GM20000 (cell line): ENCODE data around the gene PKN1.

ENCODE experiments used
- DNase-seq: peaks from one replicate; pipeline ENCODE4 v3.0.0; 2012; ENCODE audit warnings: low spot score
- CTCF ChIP-seq: IDR thresholded peaks from 2 replicates; pipeline ENCODE4 v1.5.1; 2012; ENCODE audit warnings: mild to moderate bottlenecking, control low read depth; ENCODE audit errors: extremely low read depth, missing control alignments

Gene PKN1

GRCh38 chr19:14479309-14479974 lies 46.3 kb downstream of the PKN1 start:
- no peak for DNase-seq
- no peak for TF ChIP-seq CTCF

DNA sequence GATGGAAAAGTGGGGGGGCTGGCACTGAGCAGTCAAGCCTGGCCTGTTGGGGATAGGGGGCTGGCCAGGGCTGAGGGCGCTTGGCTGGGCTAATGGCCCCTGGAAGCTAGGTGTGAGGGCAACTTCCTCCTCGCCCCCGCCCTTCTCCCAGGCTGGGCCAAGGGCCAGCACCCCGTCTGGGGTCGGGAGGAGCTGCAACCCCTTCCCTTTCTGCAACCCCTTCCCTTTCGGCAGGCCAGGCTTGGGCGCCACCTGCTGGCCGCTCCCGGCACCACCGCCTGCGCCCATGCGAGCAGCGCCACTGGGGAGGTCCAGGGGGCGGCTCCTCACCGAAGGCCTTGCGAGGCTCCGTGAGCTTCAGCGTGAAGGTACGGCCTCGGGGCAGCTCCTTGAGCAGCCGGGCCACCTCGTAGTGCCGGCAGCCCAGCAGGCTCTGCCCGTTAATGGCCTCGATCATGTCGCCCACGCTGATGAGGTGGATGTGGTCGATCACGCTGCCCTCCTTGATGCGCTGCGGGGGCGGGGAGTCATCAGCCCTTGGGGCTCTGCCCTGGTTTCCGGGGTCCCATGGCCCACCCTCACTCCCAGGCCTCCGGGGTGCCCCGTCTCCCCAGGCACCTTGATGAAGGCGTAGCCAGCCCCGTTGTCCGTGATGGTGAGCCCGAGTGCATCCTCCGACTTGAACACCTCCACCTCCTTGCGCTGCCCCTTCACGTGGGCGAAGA lies 47.0 kb downstream of the PKN1 start:
- DNase-seq: peak; percentile 93
- peak; percentile 98 for TF ChIP-seq CTCF

GRCh38 chr19:14480700-14481079 lies 47.6 kb downstream of the PKN1 start:
- DNase-seq: peak; percentile 34
- TF ChIP-seq CTCF: no peak

DNA sequence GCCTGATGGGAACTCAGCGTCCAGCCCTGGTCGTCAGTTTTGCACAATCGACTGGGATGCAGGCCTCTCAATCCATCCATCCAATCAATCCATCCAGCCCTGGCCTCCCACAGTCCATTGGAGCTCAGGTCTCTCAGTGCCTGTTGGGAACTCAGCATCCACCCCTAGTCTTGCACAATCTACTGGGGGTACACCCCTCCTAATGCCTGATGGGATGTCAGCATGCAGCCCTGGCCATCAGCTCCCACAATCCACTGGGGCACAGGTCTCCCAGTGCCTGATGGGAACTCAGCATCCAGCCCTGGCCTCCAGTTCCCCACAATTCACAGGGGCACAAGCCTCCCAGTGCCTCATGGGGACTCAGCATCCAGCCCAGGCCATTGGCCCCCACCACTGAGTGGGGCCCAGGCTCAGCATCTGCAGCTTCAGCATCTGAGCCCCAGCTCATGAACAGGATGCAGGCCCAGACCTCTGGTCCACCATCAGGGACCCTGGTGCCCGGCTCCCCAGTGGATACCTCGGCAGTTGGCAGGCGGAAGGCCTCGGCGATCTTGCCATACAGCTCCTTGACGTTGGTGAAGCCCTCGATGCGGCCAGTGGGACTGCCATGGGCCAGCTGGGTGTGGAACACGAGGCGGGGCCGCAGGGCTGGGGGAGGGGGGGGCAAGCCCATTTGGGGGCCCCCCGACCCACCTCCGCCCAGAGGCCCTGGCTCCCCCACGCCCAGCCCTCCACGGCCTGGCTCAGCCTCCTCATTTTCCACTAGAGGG lies 49.3 kb downstream of the PKN1 start:
- no peak for TF ChIP-seq CTCF
- DNase-seq: no peak

DNA sequence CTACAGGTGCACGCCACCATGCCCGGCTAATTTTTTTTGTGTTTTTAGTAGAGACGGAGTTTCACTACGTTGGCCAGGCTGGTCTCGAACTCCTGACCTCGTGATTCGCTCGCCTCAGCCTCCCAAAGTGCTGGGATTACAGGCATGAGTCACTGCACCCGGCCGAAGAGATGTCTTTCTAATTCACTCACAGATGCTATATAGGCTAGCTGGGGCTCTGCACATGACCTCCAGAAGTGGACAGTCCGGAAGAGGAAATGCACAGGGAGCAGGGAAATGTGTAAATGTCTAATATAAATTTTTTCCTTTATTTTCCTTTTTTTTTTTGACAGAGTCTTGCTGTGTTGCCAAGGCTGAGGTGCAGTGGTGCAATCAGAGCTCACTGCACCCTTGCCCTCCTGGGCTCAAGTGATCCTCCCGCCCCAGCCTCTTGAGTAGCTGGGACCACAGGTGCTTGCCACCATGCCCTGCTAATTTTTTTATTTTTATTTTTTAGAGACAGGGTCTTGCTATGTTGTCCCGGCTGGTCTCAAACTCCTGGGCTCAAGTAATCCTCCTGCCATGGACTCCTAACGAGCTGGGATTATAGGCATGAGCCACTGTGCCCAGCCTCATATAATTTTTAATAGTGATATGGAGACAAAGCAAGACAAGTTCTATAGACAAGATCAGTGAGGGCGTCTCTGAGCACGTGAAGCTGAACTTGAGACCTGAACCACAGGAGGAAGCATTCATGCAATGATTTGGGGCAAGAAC lies 54.4 kb downstream of the PKN1 start:
- TF ChIP-seq CTCF: no peak
- no peak for DNase-seq

- no peak for DNase-seq
- TF ChIP-seq CTCF: no peak
Observed at GRCh38 chr19:14492756-14493337, 59.7 kb downstream of the PKN1 start.
